Umbilical cord (tissue), 2 donors: Measurements from ENCODE around the gene TNMD. TPM values are rescaled to one million over a fixed set of nuclear protein-coding genes. Genes with fewer than 3 reads are reported as not detected.
"Not testable (repeated sequence)": the region's sequence is repeated elsewhere in the genome, so short reads cannot be mapped to it uniquely, and the experiment has no call there.

ENCODE experiments used
- DNase-seq: peaks from one replicate; pipeline ENCODE4 v3.0.0-alpha.2; 2015; ENCODE audit warnings: low spot score
- total RNA-seq: library from RNA; depleted of rRNA; stranded (reverse); fragments of >200 nt; gene quantifications from one replicate; pipeline ENCODE4 v1.2.3, GENCODE V29; 2014; ENCODE audit warnings: low replicate concordance; ENCODE audit not compliant: insufficient read depth

TNMD gene
- total RNA-seq: 34.9 TPM

- DNase-seq: no peak
Observed at GRCh38 chrX:100584611-100585010, at the start of gene TNMD. Gene TNMD, plus strand, starts transcription at chrX:100584936. Its CDS starts 83 bp downstream, at chrX:100585019.

- DNase-seq: not testable (repeated sequence)
Observed at GRCh38 chrX:100565534-100565933, 19.2 kb upstream of the TNMD start.

- DNase-seq: no peak
Observed at GRCh38 chrX:100586747-100587146, 2.0 kb downstream of the TNMD start.

- DNase-seq: no peak
Observed at GRCh38 chrX:100587861-100588260, 3.1 kb downstream of the TNMD start.

GRCh38 chrX:100591256-100592051 lies 6.7 kb downstream of the TNMD start:
- DNase-seq: no peak

GRCh38 chrX:100593126-100593525 lies 8.4 kb downstream of the TNMD start:
- DNase-seq: no peak

GRCh38 chrX:100593581-100593980 lies 8.8 kb downstream of the TNMD start:
- no peak for DNase-seq

- peak; percentile 33 for DNase-seq
Observed at GRCh38 chrX:100596601-100597000, 11.9 kb downstream of the TNMD start.

- DNase-seq: no peak
Observed at GRCh38 chrX:100599456-100599855, 14.7 kb downstream of the TNMD start.

- DNase-seq: no peak
Observed at GRCh38 chrX:100600340-100600739, 15.6 kb downstream of the TNMD start.

GRCh38 chrX:100600758-100601157 lies 16.0 kb downstream of the TNMD start:
- no peak for DNase-seq

- DNase-seq: no peak
Observed at GRCh38 chrX:100606753-100607152, 22.0 kb downstream of the TNMD start.

GRCh38 chrX:100609591-100609990 lies 24.9 kb downstream of the TNMD start:
- no peak for DNase-seq

GRCh38 chrX:100611951-100612350 lies 27.2 kb downstream of the TNMD start:
- no peak for DNase-seq

GRCh38 chrX:100615005-100615404 lies 30.3 kb downstream of the TNMD start:
- DNase-seq: peak; percentile 20

- no peak for DNase-seq
Observed at GRCh38 chrX:100623001-100623400, 38.3 kb downstream of the TNMD start.

GRCh38 chrX:100625985-100626491 lies 41.3 kb downstream of the TNMD start:
- DNase-seq: no peak

- DNase-seq: no peak
Observed at GRCh38 chrX:100635040-100635439, 50.3 kb downstream of the TNMD start.

GRCh38 chrX:100635989-100636320 lies 51.2 kb downstream of the TNMD start:
- no peak for DNase-seq

GRCh38 chrX:100636321-100636991 lies 51.7 kb downstream of the TNMD start, which contains the start of gene TSPAN6:
Gene TSPAN6, minus strand, starts transcription at chrX:100636806. Its CDS starts 112 bp downstream, at chrX:100636694.
- DNase-seq: peak; percentile 92

GRCh38 chrX:100642290-100642689 lies 57.6 kb downstream of the TNMD start:
- no peak for DNase-seq

GRCh38 chrX:100643212-100643611 lies 58.5 kb downstream of the TNMD start:
- no peak for DNase-seq
